ENCODE data around the gene GSDMA.

The GSDMA gene

DNA sequence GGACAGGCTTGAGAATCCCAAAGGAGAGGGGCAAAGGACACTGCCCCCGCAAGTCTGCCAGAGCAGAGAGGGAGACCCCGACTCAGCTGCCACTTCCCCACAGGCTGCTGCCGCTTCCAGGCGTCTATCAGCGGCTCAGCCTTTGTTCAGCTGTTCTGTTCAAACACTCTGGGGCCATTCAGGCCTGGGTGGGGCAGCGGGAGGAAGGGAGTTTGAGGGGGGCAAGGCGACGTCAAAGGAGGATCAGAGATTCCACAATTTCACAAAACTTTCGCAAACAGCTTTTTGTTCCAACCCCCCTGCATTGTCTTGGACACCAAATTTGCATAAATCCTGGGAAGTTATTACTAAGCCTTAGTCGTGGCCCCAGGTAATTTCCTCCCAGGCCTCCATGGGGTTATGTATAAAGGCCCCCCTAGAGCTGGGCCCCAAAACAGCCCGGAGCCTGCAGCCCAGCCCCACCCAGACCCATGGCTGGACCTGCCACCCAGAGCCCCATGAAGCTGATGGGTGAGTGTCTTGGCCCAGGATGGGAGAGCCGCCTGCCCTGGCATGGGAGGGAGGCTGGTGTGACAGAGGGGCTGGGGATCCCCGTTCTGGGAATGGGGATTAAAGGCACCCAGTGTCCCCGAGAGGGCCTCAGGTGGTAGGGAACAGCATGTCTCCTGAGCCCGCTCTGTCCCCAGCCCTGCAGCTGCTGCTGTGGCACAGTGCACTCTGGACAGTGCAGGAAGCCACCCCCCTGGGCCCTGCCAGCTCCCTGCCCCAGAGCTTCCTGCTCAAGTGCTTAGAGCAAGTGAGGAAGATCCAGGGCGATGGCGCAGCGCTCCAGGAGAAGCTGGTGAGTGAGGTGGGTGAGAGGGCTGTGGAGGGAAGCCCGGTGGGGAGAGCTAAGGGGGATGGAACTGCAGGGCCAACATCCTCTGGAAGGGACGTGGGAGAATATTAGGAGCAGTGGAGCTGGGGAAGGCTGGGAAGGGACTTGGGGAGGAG lies 52.5 kb downstream of the GSDMA start, which contains the start of gene CSF3:
CSF3 (plus strand) TSS at position 436 of the 993 bp plus-strand sequence; CDS start at position 471, 35 bp downstream.
- Histone ChIP-seq H3K4ac (ENCODE audit: low read length) (no peak within 1 kb of the TSS), H3K14ac (ENCODE audit: low read length) (peak within 1 kb of the TSS; percentile 97), H3K18ac (ENCODE audit: low read length) (peak within 1 kb of the TSS; percentile 59), H4K91ac (ENCODE audit: low read depth, low read length, poor library complexity) (no peak within 1 kb of the TSS), H3K79me1 (ENCODE audit: low read depth, low read length) (peaks cover 4% of the 10 kb centered on the region), H2BK15ac (ENCODE audit: low read length) (peak within 1 kb of the TSS; percentile 65), H3K23ac (ENCODE audit: low read depth, low read length, poor library complexity) (no peak within 1 kb of the TSS), H2BK12ac (ENCODE audit: low read length) (peak within 1 kb of the TSS; percentile 88), H2BK120ac (ENCODE audit: low read depth, low read length) (no peak within 1 kb of the TSS), H3K27ac (replicated peaks; ENCODE audit: low read length) (no peak within 1 kb of the TSS), H2AFZ (ENCODE audit: low read length) (peak within 1 kb of the TSS; percentile 76), H2AK5ac (ENCODE audit: low read depth, low read length) (peak within 1 kb of the TSS; percentile 33), H3K27me3 (ENCODE audit: control insufficient read depth in 3 of 3, insufficient read depth in 3 of 3, low read depth in 1 of 3, low read length in 3 of 3) (no peaks in the 10 kb centered on the region), H2BK5ac (ENCODE audit: low read length) (peak within 1 kb of the TSS; percentile 46), H3K4me2 (ENCODE audit: insufficient read depth, low read length, poor library complexity, severe bottlenecking) (no peak within 1 kb of the TSS), H3K4me1 (ENCODE audit: control insufficient read depth in 2 of 2, insufficient read depth in 1 of 2, low read depth in 1 of 2, low read length in 2 of 2) (peaks cover 18 to 20% of the 10 kb centered on the region in 2 donors), H4K8ac (ENCODE audit: low read depth, low read length) (no peak within 1 kb of the TSS), H3K9me3 (replicated peaks in 1 of 2; ENCODE audit: control insufficient read depth in 2 of 2, insufficient read depth in 1 of 2, low read depth in 1 of 2, low read length in 2 of 2) (no peaks in the 10 kb centered on the region), H3K36me3 (replicated peaks in 1 of 2; ENCODE audit: control insufficient read depth in 2 of 2, insufficient read depth in 2 of 2, low read length in 2 of 2) (peaks cover 9 to 21% of the 10 kb centered on the region in 2 donors), H3K9ac (ENCODE audit: low read depth, low read length, poor library complexity) (no peak within 1 kb of the TSS), H3K4me3 (ENCODE audit: low read length in 2 of 2) (peak within 1 kb of the TSS in 1 of 2 donors; percentile 52)
- WGBS, 2 donors (ENCODE audit: extremely low coverage in 2 of 2, insufficient read length in 2 of 2, insufficient replicate concordance in 1 of 2) = no CpG with 5 or more reads among the region's 20 CpGs
- DNase-seq (ENCODE audit: low spot score) = no peak

DNA sequence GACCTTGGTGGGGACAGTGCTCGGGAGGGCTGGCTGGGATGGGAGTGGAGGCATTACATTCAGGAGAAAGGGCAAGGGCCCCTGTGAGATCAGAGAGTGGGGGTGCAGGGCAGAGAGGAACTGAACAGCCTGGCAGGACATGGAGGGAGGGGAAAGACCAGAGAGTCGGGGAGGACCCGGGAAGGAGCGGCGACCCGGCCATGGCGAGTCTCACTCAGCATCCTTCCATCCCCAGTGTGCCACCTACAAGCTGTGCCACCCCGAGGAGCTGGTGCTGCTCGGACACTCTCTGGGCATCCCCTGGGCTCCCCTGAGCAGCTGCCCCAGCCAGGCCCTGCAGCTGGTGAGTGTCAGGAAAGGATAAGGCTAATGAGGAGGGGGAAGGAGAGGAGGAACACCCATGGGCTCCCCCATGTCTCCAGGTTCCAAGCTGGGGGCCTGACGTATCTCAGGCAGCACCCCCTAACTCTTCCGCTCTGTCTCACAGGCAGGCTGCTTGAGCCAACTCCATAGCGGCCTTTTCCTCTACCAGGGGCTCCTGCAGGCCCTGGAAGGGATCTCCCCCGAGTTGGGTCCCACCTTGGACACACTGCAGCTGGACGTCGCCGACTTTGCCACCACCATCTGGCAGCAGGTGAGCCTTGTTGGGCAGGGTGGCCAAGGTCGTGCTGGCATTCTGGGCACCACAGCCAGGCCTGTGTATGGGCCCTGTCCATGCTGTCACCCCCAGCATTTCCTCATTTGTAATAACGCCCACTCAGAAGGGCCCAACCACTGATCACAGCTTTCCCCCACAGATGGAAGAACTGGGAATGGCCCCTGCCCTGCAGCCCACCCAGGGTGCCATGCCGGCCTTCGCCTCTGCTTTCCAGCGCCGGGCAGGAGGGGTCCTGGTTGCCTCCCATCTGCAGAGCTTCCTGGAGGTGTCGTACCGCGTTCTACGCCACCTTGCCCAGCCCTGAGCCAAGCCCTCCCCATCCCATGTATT lies 53.5 kb downstream of the GSDMA start:
- no peak overlapping the region for H3K4me2 ChIP-seq (ENCODE audit: insufficient read depth, low read length, poor library complexity, severe bottlenecking)
- H4K8ac ChIP-seq (ENCODE audit: low read depth, low read length) = no peak overlapping the region
- H3K4ac ChIP-seq (ENCODE audit: low read length) = no peak overlapping the region
- H3K9ac ChIP-seq (ENCODE audit: low read depth, low read length, poor library complexity) = peak overlapping the region; percentile 15
- H3K79me1 ChIP-seq (ENCODE audit: low read depth, low read length) = peaks cover 4% of the 10 kb centered on the region
- H3K9me3 ChIP-seq (replicated peaks in 1 of 2; ENCODE audit: control insufficient read depth in 2 of 2, insufficient read depth in 1 of 2, low read depth in 1 of 2, low read length in 2 of 2) = no peaks in the 10 kb centered on the region
- H2BK120ac ChIP-seq (ENCODE audit: low read depth, low read length) = no peak overlapping the region
- DNase-seq (ENCODE audit: low spot score) = no peak
- H3K4me1 ChIP-seq (ENCODE audit: control insufficient read depth in 2 of 2, insufficient read depth in 1 of 2, low read depth in 1 of 2, low read length in 2 of 2) = peaks cover 18 to 20% of the 10 kb centered on the region in 2 donors
- no CpG with 5 or more reads among the region's 26 CpGs for WGBS, 2 donors (ENCODE audit: extremely low coverage in 2 of 2, insufficient read length in 2 of 2, insufficient replicate concordance in 1 of 2)
- peak overlapping the region; percentile 97 for H3K14ac ChIP-seq (ENCODE audit: low read length)
- H4K91ac ChIP-seq (ENCODE audit: low read depth, low read length, poor library complexity) = no peak overlapping the region
- peaks cover 9 to 30% of the 10 kb centered on the region in 2 donors for H3K36me3 ChIP-seq (replicated peaks in 1 of 2; ENCODE audit: control insufficient read depth in 2 of 2, insufficient read depth in 2 of 2, low read length in 2 of 2)
- peak overlapping the region; percentile 46 for H2BK5ac ChIP-seq (ENCODE audit: low read length)
- H2BK12ac ChIP-seq (ENCODE audit: low read length) = peak overlapping the region; percentile 49
- H2AK5ac ChIP-seq (ENCODE audit: low read depth, low read length) = peak overlapping the region; percentile 60
- peak overlapping the region; percentile 51 for H3K18ac ChIP-seq (ENCODE audit: low read length)
- peak overlapping the region; percentile 10 for H2BK15ac ChIP-seq (ENCODE audit: low read length)
- H3K4me3 ChIP-seq (ENCODE audit: low read length in 2 of 2) = no peak overlapping the region
- no peak overlapping the region for H3K27ac ChIP-seq (replicated peaks; ENCODE audit: low read length)
- H3K23ac ChIP-seq (ENCODE audit: low read depth, low read length, poor library complexity) = peak overlapping the region; percentile 57
- peak overlapping the region; percentile 76 for H2AFZ ChIP-seq (ENCODE audit: low read length)
- no peaks in the 10 kb centered on the region for H3K27me3 ChIP-seq (ENCODE audit: control insufficient read depth in 3 of 3, insufficient read depth in 3 of 3, low read depth in 1 of 3, low read length in 3 of 3)

DNA sequence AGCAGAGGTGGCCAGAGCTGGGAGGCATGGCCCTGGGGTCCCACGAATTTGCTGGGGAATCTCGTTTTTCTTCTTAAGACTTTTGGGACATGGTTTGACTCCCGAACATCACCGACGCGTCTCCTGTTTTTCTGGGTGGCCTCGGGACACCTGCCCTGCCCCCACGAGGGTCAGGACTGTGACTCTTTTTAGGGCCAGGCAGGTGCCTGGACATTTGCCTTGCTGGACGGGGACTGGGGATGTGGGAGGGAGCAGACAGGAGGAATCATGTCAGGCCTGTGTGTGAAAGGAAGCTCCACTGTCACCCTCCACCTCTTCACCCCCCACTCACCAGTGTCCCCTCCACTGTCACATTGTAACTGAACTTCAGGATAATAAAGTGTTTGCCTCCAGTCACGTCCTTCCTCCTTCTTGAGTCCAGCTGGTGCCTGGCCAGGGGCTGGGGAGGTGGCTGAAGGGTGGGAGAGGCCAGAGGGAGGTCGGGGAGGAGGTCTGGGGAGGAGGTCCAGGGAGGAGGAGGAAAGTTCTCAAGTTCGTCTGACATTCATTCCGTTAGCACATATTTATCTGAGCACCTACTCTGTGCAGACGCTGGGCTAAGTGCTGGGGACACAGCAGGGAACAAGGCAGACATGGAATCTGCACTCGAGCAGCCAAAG lies 54.7 kb downstream of the GSDMA start:
- Histone ChIP-seq H4K91ac (ENCODE audit: low read depth, low read length, poor library complexity) (no peak overlapping the region), H2BK120ac (ENCODE audit: low read depth, low read length) (no peak overlapping the region), H4K8ac (ENCODE audit: low read depth, low read length) (no peak overlapping the region), H2BK5ac (ENCODE audit: low read length) (peak overlapping the region; percentile 40), H3K4me3 (ENCODE audit: low read length in 2 of 2) (no peak overlapping the region), H3K9ac (ENCODE audit: low read depth, low read length, poor library complexity) (peak overlapping the region; percentile 7), H2BK15ac (ENCODE audit: low read length) (peak overlapping the region; percentile 45), H3K9me3 (replicated peaks in 1 of 2; ENCODE audit: control insufficient read depth in 2 of 2, insufficient read depth in 1 of 2, low read depth in 1 of 2, low read length in 2 of 2) (no peaks in the 10 kb centered on the region), H3K79me1 (ENCODE audit: low read depth, low read length) (peaks cover 4% of the 10 kb centered on the region), H3K4me1 (ENCODE audit: control insufficient read depth in 2 of 2, insufficient read depth in 1 of 2, low read depth in 1 of 2, low read length in 2 of 2) (peaks cover 18 to 20% of the 10 kb centered on the region in 2 donors), H3K36me3 (replicated peaks in 1 of 2; ENCODE audit: control insufficient read depth in 2 of 2, insufficient read depth in 2 of 2, low read length in 2 of 2) (peaks cover 20 to 43% of the 10 kb centered on the region in 2 donors), H3K23ac (ENCODE audit: low read depth, low read length, poor library complexity) (no peak overlapping the region), H3K18ac (ENCODE audit: low read length) (no peak overlapping the region), H3K27ac (replicated peaks; ENCODE audit: low read length) (no peak overlapping the region), H2BK12ac (ENCODE audit: low read length) (no peak overlapping the region), H2AK5ac (ENCODE audit: low read depth, low read length) (peak overlapping the region; percentile 0), H3K4me2 (ENCODE audit: insufficient read depth, low read length, poor library complexity, severe bottlenecking) (no peak overlapping the region), H2AFZ (ENCODE audit: low read length) (no peak overlapping the region), H3K14ac (ENCODE audit: low read length) (no peak overlapping the region), H3K27me3 (ENCODE audit: control insufficient read depth in 3 of 3, insufficient read depth in 3 of 3, low read depth in 1 of 3, low read length in 3 of 3) (no peaks in the 10 kb centered on the region), H3K4ac (ENCODE audit: low read length) (no peak overlapping the region)
- whole genome bisulfite sequencing, 2 donors (ENCODE audit: extremely low coverage in 2 of 2, insufficient read length in 2 of 2, insufficient replicate concordance in 1 of 2) = no CpG with 5 or more reads among the region's 15 CpGs
- DNase-seq (ENCODE audit: low spot score) = no peak
